HepG2 (cell line): Measurements from ENCODE around the gene CD37. TPM values are rescaled to one million over a fixed set of nuclear protein-coding genes. Genes with fewer than 3 reads are reported as not detected.

Source experiments
- ATF3 ChIP-seq: sonication (generic); formaldehyde crosslinking; IDR thresholded peaks from 2 replicates; pipeline ENCODE4 v1.4.0; 2020; ENCODE audit warnings: missing genetic modification reagents
- ATF7-NPFF ChIP-seq: sonication (generic); formaldehyde crosslinking; IDR thresholded peaks from 2 replicates; pipeline ENCODE4 v1.8.1; 2023; ENCODE audit warnings: mild to moderate bottlenecking, low read depth, missing genetic modification reagents, moderate library complexity
- ATRX ChIP-seq: sonication (generic); formaldehyde crosslinking; IDR thresholded peaks from 2 replicates; pipeline ENCODE4 v1.4.0; 2020; ENCODE audit warnings: missing genetic modification reagents, borderline replicate concordance
- CBX1 ChIP-seq: IDR thresholded peaks from one replicate; pipeline ENCODE4 v1.6.1; 2016; ENCODE audit warnings: antibody characterized with exemption, low read depth
- CEBPG ChIP-seq: IDR thresholded peaks from 2 replicates; pipeline ENCODE4 v1.6.1; 2016
- GTF2F1 ChIP-seq: fragments of 150-350 bp; IDR thresholded peaks from 2 replicates; pipeline ENCODE4 v1.6.1; 2014; ENCODE audit warnings: low read length
- KDM2A ChIP-seq: sonication (generic); formaldehyde crosslinking; IDR thresholded peaks from 2 replicates; pipeline ENCODE4 v1.4.0; 2020; ENCODE audit warnings: low read depth, missing genetic modification reagents, borderline replicate concordance
- MBNL3 ChIP-seq: fragments of 250-450 bp; sonication (Bioruptor Pico); conservative IDR thresholded peaks from 2 replicates; pipeline ENCODE4 v1.8.0; 2022; ENCODE audit warnings: mild to moderate bottlenecking, inconsistent platforms
- NFKBIZ ChIP-seq: IDR thresholded peaks from 2 replicates; pipeline ENCODE4 v1.6.1; 2018; ENCODE audit warnings: missing genetic modification reagents, missing compliant biosample characterization
- NPAS2 ChIP-seq: sonication (generic); formaldehyde crosslinking; IDR thresholded peaks from 2 replicates; pipeline ENCODE4 v1.8.0; 2022; ENCODE audit warnings: mild to moderate bottlenecking, missing genetic modification reagents, borderline replicate concordance
- PITX1 ChIP-seq: sonication (generic); formaldehyde crosslinking; IDR thresholded peaks from 2 replicates; pipeline ENCODE4 v1.5.1; 2020; ENCODE audit warnings: mild to moderate bottlenecking, missing genetic modification reagents
- RBAK ChIP-seq: sonication (generic); formaldehyde crosslinking; IDR thresholded peaks from 2 replicates; pipeline ENCODE4 v1.5.1; 2020; ENCODE audit warnings: mild to moderate bottlenecking, missing genetic modification reagents
- SALL2 ChIP-seq: sonication (generic); formaldehyde crosslinking; IDR thresholded peaks from 2 replicates; pipeline ENCODE4 v1.8.1; 2023; ENCODE audit warnings: mild to moderate bottlenecking, missing genetic modification reagents, inconsistent platforms
- SIX4 ChIP-seq: sonication (generic); formaldehyde crosslinking; IDR thresholded peaks from 2 replicates; pipeline ENCODE4 v1.4.0; 2020; ENCODE audit warnings: missing genetic modification reagents
- ZBTB34 ChIP-seq: sonication (generic); formaldehyde crosslinking; IDR thresholded peaks from 2 replicates; pipeline ENCODE4 v1.8.0; 2022; ENCODE audit warnings: mild to moderate bottlenecking, missing genetic modification reagents
- ZFP36L1 ChIP-seq: sonication (generic); formaldehyde crosslinking; IDR thresholded peaks from 2 replicates; pipeline ENCODE4 v1.8.0; 2022; ENCODE audit warnings: mild to moderate bottlenecking, missing genetic modification reagents, moderate library complexity
- ZFX ChIP-seq: sonication (generic); formaldehyde crosslinking; IDR thresholded peaks from 2 replicates; pipeline ENCODE4 v1.4.0; 2020; ENCODE audit warnings: mild to moderate bottlenecking, low read depth, missing genetic modification reagents, moderate library complexity
- ZKSCAN1 ChIP-seq: fragments of 150-350 bp; IDR thresholded peaks from 2 replicates; pipeline ENCODE4 v1.6.1; 2014; ENCODE audit warnings: low read length
- ZMAT3 ChIP-seq: sonication (generic); formaldehyde crosslinking; conservative IDR thresholded peaks from 2 replicates; pipeline ENCODE4 v1.7.0; 2021; ENCODE audit warnings: missing genetic modification reagents
- ZNF350 ChIP-seq: sonication (generic); formaldehyde crosslinking; IDR thresholded peaks from 2 replicates; pipeline ENCODE4 v1.4.0; 2020; ENCODE audit warnings: mild to moderate bottlenecking, low read depth, missing genetic modification reagents, borderline replicate concordance
- ZNF543 ChIP-seq: sonication (generic); formaldehyde crosslinking; IDR thresholded peaks from 2 replicates; pipeline ENCODE4 v1.4.0; 2020; ENCODE audit warnings: mild to moderate bottlenecking, missing genetic modification reagents
- ZNF691 ChIP-seq: sonication (generic); formaldehyde crosslinking; IDR thresholded peaks from 2 replicates; pipeline ENCODE4 v1.4.0; 2020; ENCODE audit warnings: missing genetic modification reagents, low read depth, mild to moderate bottlenecking, borderline replicate concordance
- ZNF7 ChIP-seq: IDR thresholded peaks from 2 replicates; pipeline ENCODE4 v1.6.1; 2016; ENCODE audit warnings: missing biosample characterization, missing genetic modification reagents
- ZNF777 ChIP-seq: sonication (generic); formaldehyde crosslinking; IDR thresholded peaks from 2 replicates; pipeline ENCODE4 v1.4.0; 2020; ENCODE audit warnings: missing genetic modification reagents
- polyA plus RNA-seq, 8 experiments: library from polyadenylated mRNA; depleted of rRNA in 3 of 8; stranded (reverse) in 7 of 8; unstranded in 1 of 8; fragments of >200 nt; fragmentation: Illumina TruSeq in 4 of 8; extraction: Trizol in 4 of 8; gene quantifications; 2 replicates each; pipeline versions ENCODE4 v1.2.1 to v1.2.3, GENCODE V29; 2011 to 2016; ENCODE audit warnings: low read depth in 4 of 8, missing spikeins in 1 of 8, mixed read lengths in 1 of 8; ENCODE audit not compliant: insufficient read depth in 1 of 8
- total RNA-seq, 5 experiments: library from RNA; depleted of rRNA; stranded (reverse); fragments of >200 nt; fragmentation: Illumina TruSeq; extraction: Trizol; gene quantifications; 2 replicates each; pipeline ENCODE4 v1.2.3, GENCODE V29; 2016; ENCODE audit warnings: low read depth in 1 of 5
- TF ChIP-seq, protein P1 (sequence below): sonication (generic); formaldehyde crosslinking; IDR thresholded peaks from 2 replicates; pipeline ENCODE4 v1.4.0; 2020; ENCODE audit warnings: missing genetic modification reagents
- TF ChIP-seq, protein P2 (sequence below): sonication (generic); IDR thresholded peaks from 2 replicates; pipeline ENCODE4 v1.6.1; 2016; ENCODE audit warnings: low read depth, borderline replicate concordance

CD37 gene
- total and polyA plus RNA-seq, 2 of the 13 experiments (the other 11 are each of a cell fraction or from before 2014, with no cell fraction given), result not detected

DNA sequence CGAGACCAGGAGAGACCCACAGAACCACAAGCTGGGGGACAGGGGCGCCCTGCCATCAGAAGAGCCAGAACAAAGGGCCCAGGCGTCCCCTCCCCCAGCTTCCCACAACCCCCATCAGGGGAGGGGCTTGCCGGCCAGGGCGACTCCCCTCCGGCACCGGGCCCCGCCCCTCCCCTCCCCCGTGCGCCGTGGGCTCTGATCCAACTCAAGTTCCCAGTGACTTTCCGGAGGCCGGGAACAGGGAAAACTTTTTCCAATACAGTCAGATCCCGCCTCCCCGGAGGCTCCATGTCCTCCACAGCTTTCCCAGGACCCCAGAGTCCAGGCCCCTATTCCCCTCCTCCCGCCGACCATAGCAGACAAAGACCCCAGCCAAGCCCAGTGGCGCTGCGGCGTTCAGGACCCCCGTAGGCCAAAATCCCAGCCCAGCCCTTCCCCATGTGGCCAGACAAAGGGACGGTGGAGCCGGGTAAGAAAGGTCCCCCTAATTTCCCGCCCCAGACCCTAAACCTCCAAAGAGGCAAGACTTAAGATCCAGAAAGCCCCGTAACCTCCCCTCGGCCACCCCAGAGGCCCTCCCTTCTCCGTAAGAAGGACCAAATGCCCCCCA is 26.3 kb downstream of the CD37 start (continued):
- TF ChIP-seq ZFP36L1 (CRISPR knock-in tag) (no peak), KDM2A (CRISPR knock-in tag) (no peak), ZMAT3 (0 out of 2 replicates have a peak, but pooled peaks have one; percentile 11), NFKBIZ (CRISPR knock-in tag) (no peak), ZFX (CRISPR knock-in tag) (peak; percentile 59), ZNF350 (CRISPR knock-in tag) (no peak), SIX4 (CRISPR knock-in tag) (no peak), ZNF777 (CRISPR knock-in tag) (no peak), ZNF691 (no peak), CBX1 (no peak), RBAK (no peak), ATRX (CRISPR knock-in tag) (no peak), ZNF7 (CRISPR knock-in tag) (no peak), ZNF543 (CRISPR knock-in tag) (no peak), ATF3 (CRISPR knock-in tag) (no peak), CEBPG (CRISPR knock-in tag) (no peak), ZBTB34 (CRISPR knock-in tag) (no peak), SALL2 (no peak; the same call in none of the 2 replicates), ZKSCAN1 (no peak), PITX1 (CRISPR knock-in tag) (no peak), ATF7-NPFF (no peak), GTF2F1 (no peak), MBNL3 (CRISPR knock-in tag) (no peak), NPAS2 (CRISPR knock-in tag) (no peak)
- TF ChIP-seq, protein P1, sequence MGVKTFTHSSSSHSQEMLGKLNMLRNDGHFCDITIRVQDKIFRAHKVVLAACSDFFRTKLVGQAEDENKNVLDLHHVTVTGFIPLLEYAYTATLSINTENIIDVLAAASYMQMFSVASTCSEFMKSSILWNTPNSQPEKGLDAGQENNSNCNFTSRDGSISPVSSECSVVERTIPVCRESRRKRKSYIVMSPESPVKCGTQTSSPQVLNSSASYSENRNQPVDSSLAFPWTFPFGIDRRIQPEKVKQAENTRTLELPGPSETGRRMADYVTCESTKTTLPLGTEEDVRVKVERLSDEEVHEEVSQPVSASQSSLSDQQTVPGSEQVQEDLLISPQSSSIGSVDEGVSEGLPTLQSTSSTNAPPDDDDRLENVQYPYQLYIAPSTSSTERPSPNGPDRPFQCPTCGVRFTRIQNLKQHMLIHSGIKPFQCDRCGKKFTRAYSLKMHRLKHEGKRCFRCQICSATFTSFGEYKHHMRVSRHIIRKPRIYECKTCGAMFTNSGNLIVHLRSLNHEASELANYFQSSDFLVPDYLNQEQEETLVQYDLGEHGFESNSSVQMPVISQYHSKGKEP (CRISPR knock-in tag), result no peak
- TF ChIP-seq, protein P2, sequence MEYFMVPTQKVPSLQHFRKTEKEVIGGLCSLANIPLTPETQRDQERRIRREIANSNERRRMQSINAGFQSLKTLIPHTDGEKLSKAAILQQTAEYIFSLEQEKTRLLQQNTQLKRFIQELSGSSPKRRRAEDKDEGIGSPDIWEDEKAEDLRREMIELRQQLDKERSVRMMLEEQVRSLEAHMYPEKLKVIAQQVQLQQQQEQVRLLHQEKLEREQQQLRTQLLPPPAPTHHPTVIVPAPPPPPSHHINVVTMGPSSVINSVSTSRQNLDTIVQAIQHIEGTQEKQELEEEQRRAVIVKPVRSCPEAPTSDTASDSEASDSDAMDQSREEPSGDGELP, result no peak
